GM12872 (cell line): Measurements from ENCODE around the gene CDK17.

Source experiments
- TF ChIP-seq, protein P1 (sequence below): IDR thresholded peaks from 3 replicates; pipeline ENCODE4 v1.5.1; 2011; ENCODE audit warnings: low read depth, mild to moderate bottlenecking, low read length, moderate library complexity; ENCODE audit not compliant: insufficient read depth

CDK17 gene

DNA sequence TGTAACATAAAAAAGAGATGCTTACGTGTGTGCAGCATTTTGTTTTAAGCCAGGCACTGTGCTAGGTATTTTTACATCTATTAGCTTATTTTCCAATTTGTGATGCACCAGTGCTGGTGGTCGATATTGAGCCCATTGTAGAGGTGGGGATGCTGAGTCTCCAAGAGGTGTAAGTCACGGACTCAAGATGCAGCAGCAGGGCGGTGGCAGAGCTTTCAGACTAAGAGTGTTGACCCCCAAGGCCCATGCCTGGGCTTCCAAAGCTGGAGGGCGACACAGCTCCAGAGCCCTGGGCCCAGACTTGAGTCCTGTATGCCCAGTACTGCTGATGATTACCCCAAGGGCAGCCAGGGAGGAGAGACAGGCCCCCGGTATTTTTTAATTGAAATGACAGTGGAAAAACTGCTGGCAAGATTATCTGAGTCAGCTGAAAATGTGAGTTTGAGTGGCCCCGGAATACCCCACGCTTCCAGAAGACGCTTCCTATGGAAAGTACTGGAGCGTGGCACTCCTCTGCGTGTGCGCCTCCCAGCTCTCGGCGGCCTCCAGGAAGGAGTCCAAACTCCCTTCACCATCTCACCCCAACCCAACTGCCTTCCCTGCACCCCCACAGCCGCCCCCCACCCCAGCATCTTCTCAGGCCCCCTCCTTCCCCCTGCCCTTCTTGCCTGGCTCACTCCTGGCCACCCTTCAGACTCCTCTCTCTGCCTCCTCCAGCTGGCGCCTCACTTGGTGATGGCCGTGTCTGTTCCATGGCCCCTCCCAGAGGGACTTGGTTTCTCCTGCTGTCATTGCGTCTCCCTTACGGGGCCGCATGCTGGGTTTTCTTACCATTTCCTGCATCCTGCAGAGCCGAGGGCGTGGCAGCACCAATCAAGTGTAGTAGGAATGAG, 165.4 kb downstream of the CDK17 start:
- TF ChIP-seq, protein P1, sequence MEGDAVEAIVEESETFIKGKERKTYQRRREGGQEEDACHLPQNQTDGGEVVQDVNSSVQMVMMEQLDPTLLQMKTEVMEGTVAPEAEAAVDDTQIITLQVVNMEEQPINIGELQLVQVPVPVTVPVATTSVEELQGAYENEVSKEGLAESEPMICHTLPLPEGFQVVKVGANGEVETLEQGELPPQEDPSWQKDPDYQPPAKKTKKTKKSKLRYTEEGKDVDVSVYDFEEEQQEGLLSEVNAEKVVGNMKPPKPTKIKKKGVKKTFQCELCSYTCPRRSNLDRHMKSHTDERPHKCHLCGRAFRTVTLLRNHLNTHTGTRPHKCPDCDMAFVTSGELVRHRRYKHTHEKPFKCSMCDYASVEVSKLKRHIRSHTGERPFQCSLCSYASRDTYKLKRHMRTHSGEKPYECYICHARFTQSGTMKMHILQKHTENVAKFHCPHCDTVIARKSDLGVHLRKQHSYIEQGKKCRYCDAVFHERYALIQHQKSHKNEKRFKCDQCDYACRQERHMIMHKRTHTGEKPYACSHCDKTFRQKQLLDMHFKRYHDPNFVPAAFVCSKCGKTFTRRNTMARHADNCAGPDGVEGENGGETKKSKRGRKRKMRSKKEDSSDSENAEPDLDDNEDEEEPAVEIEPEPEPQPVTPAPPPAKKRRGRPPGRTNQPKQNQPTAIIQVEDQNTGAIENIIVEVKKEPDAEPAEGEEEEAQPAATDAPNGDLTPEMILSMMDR = no peak

DNA sequence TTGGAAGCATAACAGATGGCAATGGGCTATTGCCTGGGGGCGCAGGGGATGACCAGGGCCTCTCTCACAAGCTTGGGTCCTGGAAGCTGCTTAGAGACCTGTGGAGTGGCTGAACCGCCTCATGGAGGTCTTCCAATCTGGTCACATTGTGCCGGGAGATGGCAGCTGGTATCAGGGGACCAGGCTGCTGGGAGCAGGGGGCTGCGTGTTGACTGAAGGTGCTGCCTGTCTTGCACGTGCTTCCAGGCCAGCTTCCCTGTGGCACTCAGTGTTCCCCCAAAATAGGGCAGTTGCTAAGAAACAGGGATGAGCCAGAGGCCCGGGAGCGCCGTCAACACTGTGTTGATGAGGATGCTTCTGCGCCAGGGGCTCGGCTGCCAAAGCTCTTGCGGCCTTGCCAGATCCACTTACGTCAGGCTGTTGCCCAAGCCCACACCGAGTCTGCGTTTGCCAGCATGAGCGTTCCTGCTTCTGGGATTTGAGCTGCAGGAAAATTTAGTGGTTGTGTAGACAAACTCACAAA, 166.2 kb downstream of the CDK17 start:
- TF ChIP-seq, protein P1 = no peak

DNA sequence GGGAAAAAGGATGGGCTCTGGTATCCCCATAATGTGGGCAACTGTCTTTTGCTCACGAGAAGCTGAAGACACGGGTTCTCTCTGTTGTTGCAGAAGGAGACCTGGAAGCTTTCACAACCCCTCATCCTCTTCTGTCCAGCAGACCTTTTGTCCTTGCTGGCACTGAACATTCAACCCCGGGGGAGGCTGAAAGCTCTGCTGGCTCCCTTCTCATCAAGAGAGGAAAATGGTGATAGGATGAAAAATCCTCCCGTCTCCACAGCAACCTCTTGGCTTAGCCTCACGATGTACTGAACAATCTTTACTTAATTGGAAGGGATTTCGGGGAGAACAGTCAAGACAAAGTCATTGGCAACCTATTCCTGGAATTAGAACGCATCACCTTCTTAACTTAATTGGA, 167.1 kb downstream of the CDK17 start:
- TF ChIP-seq, protein P1 = no peak

DNA sequence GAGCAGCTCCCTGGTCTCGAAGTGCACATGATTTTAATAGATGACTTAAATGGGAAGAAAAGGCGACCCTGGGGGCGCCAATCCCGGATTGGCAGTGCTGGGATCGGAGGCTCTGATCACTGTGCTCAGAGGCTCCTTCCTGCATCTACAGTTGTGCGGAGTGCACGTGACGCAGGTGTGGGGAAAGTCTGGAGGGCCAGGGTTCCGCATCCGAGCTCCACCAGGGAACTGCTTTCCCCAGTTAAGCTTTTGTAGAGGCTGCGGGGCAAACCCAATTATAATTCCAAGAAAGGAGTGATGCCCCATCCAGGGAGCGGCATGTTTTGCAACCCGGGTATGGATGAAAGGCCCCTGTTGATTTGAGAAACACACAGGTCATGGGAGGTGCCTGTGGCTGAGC, 169.6 kb downstream of the CDK17 start:
- TF ChIP-seq, protein P1 = no peak

DNA sequence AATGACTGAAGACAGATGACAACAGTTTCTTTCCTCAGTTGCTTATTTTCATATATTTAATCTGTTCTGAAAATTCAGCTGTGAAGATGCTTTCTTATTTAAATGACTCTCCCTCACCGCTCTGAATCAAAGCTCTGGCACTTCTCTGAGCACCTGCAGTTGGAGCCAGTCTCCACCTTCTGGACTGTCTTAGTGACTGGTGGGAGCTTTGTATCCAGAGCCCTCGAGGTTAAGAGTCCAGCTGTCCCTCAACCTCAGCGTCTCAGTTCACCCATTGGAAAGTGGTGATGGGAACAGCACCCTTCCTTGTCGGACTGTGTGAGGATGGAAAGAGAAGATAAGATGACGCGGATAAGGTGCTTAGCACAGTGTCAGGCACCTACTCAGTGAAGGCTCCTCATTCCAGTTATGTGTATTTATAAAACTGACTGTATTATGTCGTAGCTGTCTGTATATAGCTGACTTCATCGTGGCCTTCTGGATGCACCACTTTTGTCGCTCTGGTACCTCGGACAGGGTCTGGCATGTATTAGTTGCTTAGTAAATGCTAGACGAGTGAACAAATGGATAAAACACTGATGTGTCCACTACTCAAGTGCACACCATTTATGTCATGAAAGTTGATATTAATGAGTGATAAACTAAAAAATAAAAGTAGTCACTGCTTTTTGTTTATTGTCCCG, 171.5 kb downstream of the CDK17 start:
- TF ChIP-seq, protein P1 = no peak
